OCI-LY1 (cell line): ENCODE results near the gene ICOSLG.

Experiments used
- CTCF ChIP-seq: fragments of 200-600 bp; sonication (generic), shearing (Covaris generic); IDR thresholded peaks from 2 replicates; pipeline ENCODE4 v1.5.1; 2017; ENCODE audit warnings: mild to moderate bottlenecking, antibody characterized with exemption, low read length, moderate library complexity, mixed read lengths
- EZH2 ChIP-seq: fragments of 200-600 bp; sonication (generic), shearing (Covaris generic); IDR thresholded peaks from 2 replicates; pipeline ENCODE4 v1.8.0; 2017; ENCODE audit warnings: borderline replicate concordance, mixed run types, mild to moderate bottlenecking, antibody characterized with exemption, low read length, moderate library complexity, mixed read lengths

GRCh38 chr21:44275041-44275440 lies 34.3 kb upstream of the ICOSLG start:
- no peak for TF ChIP-seq CTCF
- no peak for TF ChIP-seq EZH2
